Measurements from ENCODE around the gene ARHGEF7.

- TF ChIP-seq CTCF (conservative IDR thresholded peaks at IDR 0.05; ENCODE audit: low read length) = no peak
- no peak for TF ChIP-seq EZH2phosphoT487 (IDR thresholded peaks at IDR 0.05; ENCODE audit: borderline replicate concordance)
These were observed 96.8 kb downstream of the ARHGEF7 start for GRCh38 chr13:111211789-111212516.
